GM21737 (cell line): ENCODE measurements around the gene PACS2.
A peak's percentile ranks its signal among the peaks of the same experiment; 100 is the strongest.
"Not testable (repeated sequence)": the region's sequence is repeated elsewhere in the genome, so short reads cannot be mapped to it uniquely, and the experiment has no call there.

Experiments
- ATAC-seq: cut with Tn5 transposase; IDR thresholded peaks from one replicate; pipeline ENCODE4 v1.9.1; 2021; ENCODE audit warnings: mild to moderate bottlenecking, moderate library complexity; ENCODE audit not compliant: unreplicated experiment

PACS2 gene

GRCh38 chr14:105313381-105314286 is 914 bp upstream of the PACS2 start:
- ATAC-seq = peak; percentile 13

GRCh38 chr14:105315211-105315721 is 718 bp downstream of the PACS2 start:
- ATAC-seq = peak; percentile 18

- ATAC-seq = no peak
Observed at GRCh38 chr14:105315941-105316576, 1.5 kb downstream of the PACS2 start.

GRCh38 chr14:105316577-105316941 is 2.0 kb downstream of the PACS2 start:
- no peak for ATAC-seq

GRCh38 chr14:105316968-105317510 is 2.5 kb downstream of the PACS2 start:
- no peak for ATAC-seq

- no peak for ATAC-seq
Observed at GRCh38 chr14:105317546-105317945, 3.0 kb downstream of the PACS2 start.

- ATAC-seq = no peak
Observed at GRCh38 chr14:105322791-105323556, 8.4 kb downstream of the PACS2 start.

- ATAC-seq = no peak
Observed at GRCh38 chr14:105323663-105324062, 9.1 kb downstream of the PACS2 start.

GRCh38 chr14:105324080-105324778 is 9.7 kb downstream of the PACS2 start:
- no peak for ATAC-seq

GRCh38 chr14:105324871-105325270 is 10.3 kb downstream of the PACS2 start:
- ATAC-seq = no peak

- no peak for ATAC-seq
Observed at GRCh38 chr14:105325303-105325702, 10.8 kb downstream of the PACS2 start.

GRCh38 chr14:105325716-105326567 is 11.4 kb downstream of the PACS2 start:
- ATAC-seq = no peak

- no peak for ATAC-seq
Observed at GRCh38 chr14:105326568-105326867, 12.0 kb downstream of the PACS2 start.

GRCh38 chr14:105326891-105327694 is 12.5 kb downstream of the PACS2 start:
- ATAC-seq = no peak

- not testable (repeated sequence) for ATAC-seq
Observed at GRCh38 chr14:105327695-105328045, 13.1 kb downstream of the PACS2 start.

- no peak for ATAC-seq
Observed at GRCh38 chr14:105328070-105328677, 13.6 kb downstream of the PACS2 start.

GRCh38 chr14:105328678-105329390 is 14.3 kb downstream of the PACS2 start:
- ATAC-seq = no peak
